Measurements from ENCODE around the gene ZKSCAN5. TPM values are rescaled to one million over a fixed set of nuclear protein-coding genes. Genes with fewer than 3 reads are reported as not detected.

ZKSCAN5 gene
- total RNA-seq, 2 donors from 2014 or later = 5.6 to 6.6 TPM

DNA sequence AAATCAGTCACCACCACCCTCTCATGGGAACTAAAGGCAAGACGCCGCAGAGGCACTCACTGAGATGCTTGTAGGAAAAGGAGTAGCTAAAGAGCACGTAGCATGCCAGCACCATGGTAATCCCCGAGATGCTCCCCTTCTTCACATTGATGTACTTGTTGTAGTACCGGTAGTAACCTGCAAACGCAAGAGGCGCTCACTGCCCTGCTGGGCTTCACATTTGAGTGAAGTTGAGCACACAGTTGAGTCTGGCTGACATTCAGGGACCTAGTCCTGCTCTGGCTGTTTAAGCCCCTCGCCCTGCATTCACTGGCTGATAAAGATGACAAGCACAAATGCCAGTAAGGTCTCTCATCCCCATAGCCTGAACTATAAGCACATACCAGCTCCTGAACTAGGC lies 45.4 kb upstream of the ZKSCAN5 start:
- TF ChIP-seq, protein P1, sequence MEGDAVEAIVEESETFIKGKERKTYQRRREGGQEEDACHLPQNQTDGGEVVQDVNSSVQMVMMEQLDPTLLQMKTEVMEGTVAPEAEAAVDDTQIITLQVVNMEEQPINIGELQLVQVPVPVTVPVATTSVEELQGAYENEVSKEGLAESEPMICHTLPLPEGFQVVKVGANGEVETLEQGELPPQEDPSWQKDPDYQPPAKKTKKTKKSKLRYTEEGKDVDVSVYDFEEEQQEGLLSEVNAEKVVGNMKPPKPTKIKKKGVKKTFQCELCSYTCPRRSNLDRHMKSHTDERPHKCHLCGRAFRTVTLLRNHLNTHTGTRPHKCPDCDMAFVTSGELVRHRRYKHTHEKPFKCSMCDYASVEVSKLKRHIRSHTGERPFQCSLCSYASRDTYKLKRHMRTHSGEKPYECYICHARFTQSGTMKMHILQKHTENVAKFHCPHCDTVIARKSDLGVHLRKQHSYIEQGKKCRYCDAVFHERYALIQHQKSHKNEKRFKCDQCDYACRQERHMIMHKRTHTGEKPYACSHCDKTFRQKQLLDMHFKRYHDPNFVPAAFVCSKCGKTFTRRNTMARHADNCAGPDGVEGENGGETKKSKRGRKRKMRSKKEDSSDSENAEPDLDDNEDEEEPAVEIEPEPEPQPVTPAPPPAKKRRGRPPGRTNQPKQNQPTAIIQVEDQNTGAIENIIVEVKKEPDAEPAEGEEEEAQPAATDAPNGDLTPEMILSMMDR (IDR thresholded peaks at IDR 0.05) = no peak
- no peak overlapping the region for H3K9ac ChIP-seq (ENCODE audit: low read depth in 2 of 2, low read length in 2 of 2)
- H3K27me3 ChIP-seq = no peaks in the 10 kb centered on the region
- no peaks in the 10 kb centered on the region for H3K9me3 ChIP-seq
- H3K4me1 ChIP-seq = peaks cover 5% of the 10 kb centered on the region
- H3K4me3 ChIP-seq = no peak overlapping the region
- intact Hi-C loops (cut with DNase I) = no loop called here
- H3K27ac ChIP-seq = no peak overlapping the region
- peaks cover 5% of the 10 kb centered on the region for H3K36me3 ChIP-seq
- DNase-seq = no peak

DNA sequence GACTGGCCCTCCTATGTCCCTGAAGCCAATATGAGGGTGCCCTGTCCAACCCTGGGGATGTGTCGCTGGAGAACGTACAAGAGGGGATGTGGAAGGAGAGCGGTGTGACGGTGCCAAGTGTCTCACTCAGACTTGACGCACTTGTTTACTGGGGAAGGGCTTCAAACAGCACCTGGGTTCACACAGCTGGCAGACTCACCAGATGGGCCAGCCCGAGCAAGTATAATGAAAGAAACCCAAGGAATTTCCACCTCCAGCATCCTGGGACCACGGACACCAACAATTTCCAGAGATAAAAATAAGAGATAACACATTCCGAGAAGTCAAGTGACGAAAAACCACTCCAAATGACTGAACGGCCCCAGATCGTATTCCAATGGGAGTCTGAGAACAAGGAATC lies 43.8 kb upstream of the ZKSCAN5 start:
- TF ChIP-seq, protein P1 (IDR thresholded peaks at IDR 0.05) = no peak
- DNase-seq = no peak
- no peak overlapping the region for H3K4me3 ChIP-seq
- H3K27ac ChIP-seq = no peak overlapping the region
- H3K4me1 ChIP-seq = peaks cover 13% of the 10 kb centered on the region
- H3K9me3 ChIP-seq = no peaks in the 10 kb centered on the region
- peaks cover 5% of the 10 kb centered on the region for H3K36me3 ChIP-seq
- intact Hi-C loops (cut with DNase I) = no loop called here
- no peak overlapping the region for H3K9ac ChIP-seq (ENCODE audit: low read depth in 2 of 2, low read length in 2 of 2)
- no peaks in the 10 kb centered on the region for H3K27me3 ChIP-seq

DNA sequence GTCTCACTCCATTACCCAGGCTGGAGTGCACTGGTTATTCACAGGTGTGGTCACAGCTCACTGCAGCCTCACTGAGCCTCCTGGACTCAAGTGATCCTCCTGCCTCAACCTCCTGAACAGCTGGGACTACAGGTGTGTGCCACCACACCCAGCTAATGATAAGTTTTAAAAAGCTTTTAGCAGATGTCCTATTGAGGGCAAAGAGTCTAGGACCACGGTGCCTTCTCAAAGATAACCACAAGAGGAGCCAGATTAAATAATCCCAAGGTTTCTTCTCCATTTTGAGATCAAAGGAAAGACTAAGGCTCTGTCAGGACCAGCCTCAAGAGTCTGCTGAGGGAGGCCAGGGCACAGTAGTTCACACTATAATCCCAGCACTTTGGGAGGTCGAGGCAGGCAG lies 43.2 kb upstream of the ZKSCAN5 start:
- TF ChIP-seq, protein P1 (IDR thresholded peaks at IDR 0.05) = no peak
- no peak overlapping the region for H3K9ac ChIP-seq (ENCODE audit: low read depth in 2 of 2, low read length in 2 of 2)
- intact Hi-C loops (cut with DNase I) = no loop called here
- no peaks in the 10 kb centered on the region for H3K9me3 ChIP-seq
- no peak overlapping the region for H3K4me3 ChIP-seq
- H3K27me3 ChIP-seq = no peaks in the 10 kb centered on the region
- H3K27ac ChIP-seq = no peak overlapping the region
- peaks cover 13% of the 10 kb centered on the region for H3K4me1 ChIP-seq
- H3K36me3 ChIP-seq = peaks cover 5% of the 10 kb centered on the region
- no peak for DNase-seq

DNA sequence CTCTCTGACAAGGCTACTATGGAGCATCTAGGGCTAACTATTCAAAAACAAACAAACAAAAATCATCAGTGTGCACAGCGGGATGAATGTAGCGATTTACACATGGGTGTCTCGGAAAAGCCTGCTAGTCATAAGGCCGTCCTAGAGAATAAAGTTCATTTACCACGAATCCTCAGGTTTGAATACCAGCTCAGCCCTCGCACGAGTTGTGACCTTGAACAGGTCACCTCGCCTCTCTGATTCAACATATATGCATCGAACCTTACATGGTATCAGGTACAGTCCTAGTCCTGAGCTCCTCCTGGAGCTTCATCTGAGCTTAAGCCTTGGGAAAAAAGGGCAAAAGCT lies 39.1 kb upstream of the ZKSCAN5 start:
- H3K9me3 ChIP-seq = no peaks in the 10 kb centered on the region
- intact Hi-C loops (cut with DNase I) = no loop called here
- peaks cover 13% of the 10 kb centered on the region for H3K4me1 ChIP-seq
- TF ChIP-seq, protein P1 (IDR thresholded peaks at IDR 0.05) = no peak
- no peaks in the 10 kb centered on the region for H3K36me3 ChIP-seq
- H3K9ac ChIP-seq (ENCODE audit: low read depth in 2 of 2, low read length in 2 of 2) = peak overlapping the region; percentile 95 to 98
- H3K4me3 ChIP-seq = peak overlapping the region; percentile 73
- DNase-seq = no peak
- peak overlapping the region; percentile 83 for H3K27ac ChIP-seq
- H3K27me3 ChIP-seq = no peaks in the 10 kb centered on the region

DNA sequence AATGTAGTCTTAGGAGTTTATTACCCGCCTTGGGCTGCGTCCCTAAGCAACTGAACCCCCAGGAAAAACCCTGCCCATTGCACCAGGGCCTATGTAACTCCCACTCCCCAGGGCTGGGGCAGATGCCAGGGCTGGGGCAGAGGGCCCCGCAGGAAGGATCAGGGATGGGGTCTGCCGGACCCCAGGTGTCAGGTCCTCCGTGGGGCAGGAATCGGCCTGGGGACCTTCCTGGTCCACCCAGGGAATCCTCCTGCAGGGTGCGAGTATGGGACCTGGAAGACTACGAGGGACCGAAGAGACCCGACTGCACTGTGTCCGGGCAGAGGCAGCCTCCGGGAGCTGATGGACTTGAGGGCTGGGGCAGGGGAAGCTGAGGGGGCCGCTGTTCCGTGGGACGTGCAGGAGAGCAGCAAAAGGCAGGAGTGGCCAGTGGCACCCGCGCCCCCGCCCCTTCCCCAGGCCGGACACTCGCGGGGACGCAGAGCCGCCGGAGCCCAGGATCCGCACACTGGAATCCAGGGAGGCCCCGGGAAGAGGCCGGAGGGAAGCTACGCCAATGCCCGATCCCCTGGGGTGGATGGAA lies 36.0 kb upstream of the ZKSCAN5 start:
- H3K9me3 ChIP-seq = no peaks in the 10 kb centered on the region
- H3K4me1 ChIP-seq = peaks cover 13% of the 10 kb centered on the region
- H3K27me3 ChIP-seq = no peaks in the 10 kb centered on the region
- intact Hi-C loops (cut with DNase I) = no loop called here
- H3K9ac ChIP-seq (ENCODE audit: low read depth in 2 of 2, low read length in 2 of 2) = no peak overlapping the region
- DNase-seq = no peak
- TF ChIP-seq, protein P1 (IDR thresholded peaks at IDR 0.05) = no peak
- no peak overlapping the region for H3K27ac ChIP-seq
- H3K4me3 ChIP-seq = no peak overlapping the region
- no peaks in the 10 kb centered on the region for H3K36me3 ChIP-seq
